Keratinocyte (primary cell): ENCODE data around the gene TWF2. TPM values are rescaled to one million over a fixed set of nuclear protein-coding genes. Genes with fewer than 3 reads are reported as not detected.

Source experiments
- DNase-seq: peaks from one replicate; pipeline ENCODE4 v3.0.0-alpha.2; 2011; ENCODE audit warnings: low read depth, missing footprints, low spot score
- FAIRE-seq: peaks from 2 replicates; lab custom pipeline; 2011; peaks lifted over from hg19 to GRCh38; lab: Jason Lieb, UNC
- H2AFZ ChIP-seq: 2 replicates; pipeline ENCODE4 v1.6.0; 2012; ENCODE audit warnings: low read length, control low read depth, inconsistent platforms; ENCODE audit not compliant: control insufficient read depth
- H3K27ac ChIP-seq: 2 replicates; pipeline ENCODE4 v1.5.1; 2011; ENCODE audit warnings: low read length; ENCODE audit not compliant: control insufficient read depth, insufficient read depth
- H3K27me3 ChIP-seq: 3 replicates; pipeline ENCODE4 v1.6.0; 2011; ENCODE audit warnings: low read length; ENCODE audit not compliant: control insufficient read depth, insufficient read depth; ENCODE audit errors: extremely low read depth
- H3K36me3 ChIP-seq, 2 experiments: 2 replicates in 1 of 2; 3 replicates in 1 of 2; pipeline ENCODE4 v1.5.1; 2011; ENCODE audit warnings: low read length in 2 of 2, mild to moderate bottlenecking in 1 of 2; ENCODE audit not compliant: control insufficient read depth in 2 of 2, insufficient read depth in 2 of 2; ENCODE audit errors: extremely low read depth in 1 of 2
- H3K4me1 ChIP-seq: 3 replicates; pipeline ENCODE4 v1.5.1; 2011; ENCODE audit warnings: low read length; ENCODE audit not compliant: control insufficient read depth, insufficient read depth; ENCODE audit errors: extremely low read depth
- H3K4me2 ChIP-seq: 3 replicates; pipeline ENCODE4 v1.6.0; 2011; ENCODE audit warnings: low read depth, low read length; ENCODE audit not compliant: control insufficient read depth, insufficient read depth; ENCODE audit errors: extremely low read depth
- H3K4me3 ChIP-seq, 3 experiments: fragments of 200-600 bp in 1 of 3; sonication (generic) in 1 of 3; 2 replicates in 2 of 3; 3 replicates in 1 of 3; pipeline ENCODE4 v1.5.1; 2011 to 2016; ENCODE audit warnings: low read length in 3 of 3, mild to moderate bottlenecking in 3 of 3, control low read depth in 2 of 3, inconsistent platforms in 1 of 3, low read depth in 1 of 3, mixed read lengths in 1 of 3, mixed run types in 1 of 3, moderate library complexity in 1 of 3; ENCODE audit not compliant: control insufficient read depth in 2 of 3, insufficient read depth in 2 of 3; ENCODE audit errors: extremely low read depth in 1 of 3
- H3K79me2 ChIP-seq: 2 replicates; pipeline ENCODE4 v1.6.0; 2012; ENCODE audit warnings: low read length; ENCODE audit not compliant: control insufficient read depth, insufficient read depth
- H3K9ac ChIP-seq: 3 replicates; pipeline ENCODE4 v1.6.0; 2011; ENCODE audit warnings: low read length; ENCODE audit not compliant: control insufficient read depth, insufficient read depth; ENCODE audit errors: extremely low read depth
- H3K9me1 ChIP-seq: 3 replicates; pipeline ENCODE4 v1.6.0; 2011; ENCODE audit warnings: low read length; ENCODE audit not compliant: control insufficient read depth, insufficient read depth; ENCODE audit errors: extremely low read depth
- H3K9me3 ChIP-seq: 2 replicates; pipeline ENCODE4 v1.5.1; 2012; ENCODE audit warnings: low read depth, low read length; ENCODE audit not compliant: control insufficient read depth
- H4K20me1 ChIP-seq: 3 replicates; pipeline ENCODE4 v1.6.0; 2011; ENCODE audit warnings: low read length; ENCODE audit not compliant: control insufficient read depth, insufficient read depth; ENCODE audit errors: extremely low read depth
- EZH2 ChIP-seq: IDR thresholded peaks from one replicate; pipeline ENCODE4 v1.6.1; 2012; ENCODE audit warnings: inconsistent platforms, mild to moderate bottlenecking, low read length, moderate library complexity
- dilution Hi-C: fragments of 300-500 bp; cut with MboI; formaldehyde crosslinking; loops from one replicate; pipeline ENCODE4 v1.7.0; 2020; ENCODE audit warnings: low sequenced_read_pairs; ENCODE audit not compliant: extremely low pct_ligation_motif_present
- polyA plus RNA-seq, 5 experiments: library from polyadenylated mRNA; depleted of rRNA in 3 of 5; stranded (reverse) in 3 of 5; stranded (forward) in 1 of 5; unstranded in 1 of 5; fragments of >200 nt; gene quantifications; 1 replicate in 1 of 5; 2 replicates in 3 of 5; 3 replicates in 1 of 5; pipeline versions ENCODE4 v1.2.1 to v1.2.3, GENCODE V29; 2011 to 2012; ENCODE audit warnings: missing spikeins in 2 of 5, low read depth in 1 of 5, low replicate concordance in 1 of 5
- TF ChIP-seq, protein P1 (sequence below), 3 experiments: IDR thresholded peaks in 1 of 3; conservative IDR thresholded peaks in 1 of 3; optimal IDR thresholded peaks in 1 of 3; 2 replicates in 2 of 3; 3 replicates in 1 of 3; pipeline versions ENCODE3 to v1.5.1; 2011; ENCODE audit warnings: low read length in 3 of 3, mild to moderate bottlenecking in 3 of 3, moderate library complexity in 2 of 3, control low read depth in 1 of 3, inconsistent platforms in 1 of 3; ENCODE audit not compliant: insufficient read depth in 2 of 3; ENCODE audit errors: extremely low read depth in 1 of 3

The TWF2 gene
- polyA plus RNA-seq, 1 donor (not counting 4 experiments of a cell fraction or from before 2014, with no cell fraction given): 70.4 TPM

DNA sequence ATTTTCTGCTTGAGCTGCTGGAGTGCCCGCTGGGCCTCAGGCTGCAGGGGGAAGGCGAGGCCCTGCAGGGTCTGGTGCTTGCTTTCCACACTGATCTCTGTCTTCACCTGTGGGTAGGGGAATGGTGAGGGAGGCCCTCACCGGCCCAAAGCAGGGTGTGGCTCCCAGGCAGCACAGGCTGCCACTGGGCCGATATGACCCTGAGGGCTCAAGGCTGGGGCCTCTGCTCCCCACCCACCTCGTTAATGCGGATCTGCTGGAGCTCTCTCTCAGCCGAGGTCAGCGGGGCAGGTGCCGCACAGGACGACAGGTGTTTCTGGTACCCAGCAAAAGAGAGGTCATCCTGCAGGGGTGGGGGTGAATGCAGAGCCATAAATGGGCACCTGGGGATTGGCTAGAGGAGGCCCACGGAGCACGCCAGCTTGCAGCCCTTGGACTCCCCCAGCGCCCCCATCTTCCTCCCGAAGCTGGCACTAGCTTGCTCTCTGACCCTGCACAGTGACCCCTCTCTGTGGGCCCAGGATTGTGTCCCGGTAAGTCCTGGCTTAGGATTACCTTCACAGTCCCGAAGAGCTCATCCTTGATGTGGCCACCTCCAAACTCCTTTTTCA, 8.0 kb downstream of the TWF2 start:
- Histone ChIP-seq H3K9ac (no peak overlapping the region), H3K36me3 (peaks cover 38 to 49% of the 10 kb centered on the region in 2 experiments), H2AFZ (no peak overlapping the region), H3K4me2 (no peak overlapping the region), H3K9me1 (no peaks in the 10 kb centered on the region), H3K4me1 (no peaks in the 10 kb centered on the region), H3K79me2 (peaks cover 34% of the 10 kb centered on the region), H3K27ac (no peak overlapping the region), H4K20me1 (peaks cover 8% of the 10 kb centered on the region), H3K4me3 (no peak overlapping the region), H3K27me3 (no peaks in the 10 kb centered on the region), H3K9me3 (no peaks in the 10 kb centered on the region)
- DNase-seq (no peak), FAIRE-seq (no peak)
- TF ChIP-seq EZH2: no peak
- TF ChIP-seq, protein P1, sequence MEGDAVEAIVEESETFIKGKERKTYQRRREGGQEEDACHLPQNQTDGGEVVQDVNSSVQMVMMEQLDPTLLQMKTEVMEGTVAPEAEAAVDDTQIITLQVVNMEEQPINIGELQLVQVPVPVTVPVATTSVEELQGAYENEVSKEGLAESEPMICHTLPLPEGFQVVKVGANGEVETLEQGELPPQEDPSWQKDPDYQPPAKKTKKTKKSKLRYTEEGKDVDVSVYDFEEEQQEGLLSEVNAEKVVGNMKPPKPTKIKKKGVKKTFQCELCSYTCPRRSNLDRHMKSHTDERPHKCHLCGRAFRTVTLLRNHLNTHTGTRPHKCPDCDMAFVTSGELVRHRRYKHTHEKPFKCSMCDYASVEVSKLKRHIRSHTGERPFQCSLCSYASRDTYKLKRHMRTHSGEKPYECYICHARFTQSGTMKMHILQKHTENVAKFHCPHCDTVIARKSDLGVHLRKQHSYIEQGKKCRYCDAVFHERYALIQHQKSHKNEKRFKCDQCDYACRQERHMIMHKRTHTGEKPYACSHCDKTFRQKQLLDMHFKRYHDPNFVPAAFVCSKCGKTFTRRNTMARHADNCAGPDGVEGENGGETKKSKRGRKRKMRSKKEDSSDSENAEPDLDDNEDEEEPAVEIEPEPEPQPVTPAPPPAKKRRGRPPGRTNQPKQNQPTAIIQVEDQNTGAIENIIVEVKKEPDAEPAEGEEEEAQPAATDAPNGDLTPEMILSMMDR (optimal IDR thresholded peaks at IDR 0.05 in 1 of 3, IDR thresholded peaks at IDR 0.05 in 1 of 3, conservative IDR thresholded peaks at IDR 0.05 in 1 of 3; ENCODE audit: extremely low read depth in 1 of 3, insufficient read depth in 2 of 3, low read length in 3 of 3): no peak
- dilution Hi-C loops: no loop called here

DNA sequence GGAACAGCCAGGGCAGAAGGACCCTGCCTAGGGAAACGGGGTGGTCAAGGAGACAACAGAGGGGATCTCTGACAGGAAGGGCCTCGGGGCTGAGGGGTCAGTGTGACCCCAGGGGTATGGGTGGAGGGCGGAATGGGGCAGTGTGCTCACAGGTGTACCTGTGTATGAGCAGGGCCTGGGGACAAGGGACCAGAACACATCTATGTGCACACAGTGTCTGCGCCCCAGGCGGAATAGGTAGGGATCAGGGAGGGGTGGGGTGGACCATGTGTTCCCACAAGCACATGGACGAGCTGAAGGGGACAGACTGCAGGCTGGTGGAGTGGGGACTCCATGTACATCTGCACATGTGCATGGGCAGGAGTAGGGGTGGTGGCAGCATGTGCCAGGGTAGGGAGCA, 8.5 kb downstream of the TWF2 start:
- Histone ChIP-seq H3K27ac (no peak overlapping the region), H3K9ac (no peak overlapping the region), H3K4me1 (no peaks in the 10 kb centered on the region), H3K9me3 (no peaks in the 10 kb centered on the region), H3K27me3 (no peaks in the 10 kb centered on the region), H3K36me3 (peaks cover 35 to 46% of the 10 kb centered on the region in 2 experiments), H3K9me1 (no peaks in the 10 kb centered on the region), H3K79me2 (peaks cover 30% of the 10 kb centered on the region), H2AFZ (no peak overlapping the region), H3K4me2 (no peak overlapping the region), H3K4me3 (no peak overlapping the region), H4K20me1 (peaks cover 5% of the 10 kb centered on the region)
- TF ChIP-seq EZH2: no peak
- TF ChIP-seq, protein P1 (optimal IDR thresholded peaks at IDR 0.05 in 1 of 3, IDR thresholded peaks at IDR 0.05 in 1 of 3, conservative IDR thresholded peaks at IDR 0.05 in 1 of 3; ENCODE audit: extremely low read depth in 1 of 3, insufficient read depth in 2 of 3, low read length in 3 of 3): no peak
- FAIRE-seq (no peak), DNase-seq (no peak)
- dilution Hi-C loops: no loop called here
